PC-3 (cell line): ENCODE results near the gene FHL3. TPM values are rescaled to one million over a fixed set of nuclear protein-coding genes. Genes with fewer than 3 reads are reported as not detected.

ENCODE experiments used
- ATAC-seq: fragments of 200-7000 bp; cut with Tn5 transposase; 2 replicates; pipeline ENCODE4 v1.9.1; 2020; ENCODE audit warnings: mild to moderate bottlenecking, moderate library complexity
- BruUV-seq: library from RNA; stranded (reverse); fragments of 400-500 nt; replicated peaks from 2 replicates; lab custom pipeline; 2021; lab: Mats Ljungman, UMichigan
- CTCF ChIA-PET: fragments of 300-600 bp; sonication (Branson Sonifier 250); formaldehyde crosslinking; loops from one replicate; lab custom pipeline; 2022; ENCODE audit warnings: antibody characterized with exemption; lab: Charles Lee
- POLR2A ChIA-PET: fragments of 300-600 bp; sonication (Branson Sonifier 250); formaldehyde crosslinking; loops from one replicate; lab custom pipeline; 2022; ENCODE audit warnings: antibody characterized with exemption; ENCODE audit not compliant: unreplicated experiment; lab: Charles Lee
- DNase-seq: peaks from one replicate; pipeline ENCODE4 v3.0.0-alpha.2; 2015
- H2AFZ ChIP-seq: fragments of 300-600 bp; sonication (generic); 2 replicates; pipeline ENCODE4 v1.6.0; 2016; ENCODE audit warnings: antibody characterized with exemption, low read length
- H3F3A ChIP-seq: fragments of 300-600 bp; sonication (generic); one replicate; pipeline ENCODE4 v1.6.0; 2017; ENCODE audit warnings: antibody characterized with exemption, low read length, control low read depth, mild to moderate bottlenecking; ENCODE audit not compliant: unreplicated experiment
- H3K27ac ChIP-seq: fragments of 300-600 bp; sonication (generic); 2 replicates; pipeline ENCODE4 v1.5.1; 2016; ENCODE audit warnings: mild to moderate bottlenecking, low read length
- H3K27me3 ChIP-seq: fragments of 300-600 bp; sonication (generic); 2 replicates; pipeline ENCODE4 v1.6.1; 2016; ENCODE audit warnings: low read length, mixed read lengths
- H3K36me3 ChIP-seq: fragments of 300-600 bp; sonication (generic); 2 replicates; pipeline ENCODE4 v1.6.1; 2016; ENCODE audit warnings: low read depth, mixed run types, low read length, mixed read lengths
- H3K4me1 ChIP-seq: fragments of 300-600 bp; sonication (generic); 2 replicates; pipeline ENCODE4 v1.5.1; 2016; ENCODE audit warnings: low read length; ENCODE audit not compliant: insufficient read depth
- H3K4me2 ChIP-seq: fragments of 300-600 bp; sonication (generic); 2 replicates; pipeline ENCODE4 v1.6.0; 2016; ENCODE audit warnings: low read length
- H3K4me3 ChIP-seq: fragments of 300-600 bp; sonication (generic); 2 replicates; pipeline ENCODE4 v1.5.1; 2016; ENCODE audit warnings: mild to moderate bottlenecking, low read length, mixed read lengths
- H3K79me2 ChIP-seq: fragments of 300-600 bp; sonication (generic); 2 replicates; pipeline ENCODE4 v1.6.1; 2017; ENCODE audit warnings: low read length, mixed read lengths
- H3K9ac ChIP-seq: fragments of 300-600 bp; sonication (generic); 2 replicates; pipeline ENCODE4 v1.6.0; 2016; ENCODE audit warnings: mild to moderate bottlenecking, low read length
- H3K9me2 ChIP-seq: fragments of 300-600 bp; sonication (generic); replicated peaks from 2 replicates; pipeline ENCODE4 v1.6.1; 2016; ENCODE audit warnings: mixed run types, low read length, mixed read lengths
- H3K9me3 ChIP-seq: fragments of 300-600 bp; sonication (generic); 2 replicates; pipeline ENCODE4 v1.6.1; 2016; ENCODE audit warnings: low read length, mixed read lengths
- H4K20me1 ChIP-seq: fragments of 300-600 bp; sonication (generic); 2 replicates; pipeline ENCODE4 v1.6.1; 2016; ENCODE audit warnings: low read length, mixed read lengths
- CTCF ChIP-seq: fragments of 300-600 bp; sonication (generic); conservative IDR thresholded peaks from 2 replicates; pipeline ENCODE4 v1.5.1; 2017; ENCODE audit warnings: antibody characterized with exemption, low read depth, mild to moderate bottlenecking, low read length
- EZH2 ChIP-seq: fragments of 300-600 bp; sonication (generic); IDR thresholded peaks from one replicate; pipeline ENCODE4 v1.6.1; 2017; ENCODE audit warnings: antibody characterized with exemption, mild to moderate bottlenecking, low read length; ENCODE audit not compliant: unreplicated experiment
- EZH2phosphoT487 ChIP-seq: fragments of 300-600 bp; sonication (generic); IDR thresholded peaks from 2 replicates; pipeline ENCODE4 v1.6.1; 2018; ENCODE audit warnings: mild to moderate bottlenecking, antibody characterized with exemption, low read length, borderline replicate concordance
- intact Hi-C: fragments of 100-400 bp; cut with micrococcal nuclease; formaldehyde crosslinking; loops from 2 replicates; pipeline ENCODE4 v1.9.0; 2023
- total RNA-seq: library from RNA; depleted of rRNA; stranded (reverse); fragments of >200 nt; gene quantifications from 2 replicates; pipeline ENCODE4 v1.2.3, GENCODE V29; 2014

FHL3 gene
- total RNA-seq, 1 experiment from 2014 or later, result 6.3 TPM

DNA sequence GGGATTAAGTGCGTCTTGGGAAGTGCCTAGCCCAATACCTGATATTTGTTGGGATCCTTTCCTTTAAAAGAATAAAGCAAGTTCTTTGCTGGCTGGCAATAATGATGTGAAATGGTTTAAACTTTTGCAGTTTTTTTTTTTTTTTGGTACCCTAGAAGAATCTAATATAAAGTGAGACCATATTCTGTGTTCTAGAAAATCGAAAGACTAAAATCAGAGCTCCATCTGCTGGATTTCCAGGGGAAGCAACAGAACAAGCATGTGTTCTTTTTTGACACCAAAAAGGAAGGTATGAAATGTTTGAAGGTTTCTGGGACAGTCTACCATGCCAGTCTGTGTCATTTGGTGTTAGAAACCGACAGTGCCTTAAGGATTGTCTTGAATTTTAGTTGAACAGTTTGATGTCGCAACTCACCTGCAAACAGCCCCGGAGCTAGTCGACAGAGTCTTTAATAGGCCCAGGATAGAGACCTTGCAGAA, 13.6 kb upstream of the FHL3 start:
- H3K27me3 ChIP-seq, result no peaks in the 10 kb centered on the region
- peak; percentile 42 for DNase-seq
- no peak overlapping the region for H3K27ac ChIP-seq
- CTCF ChIA-PET, result interaction anchor here (0.6 to 0.8 kb wide), 5 partner anchors 8 to 143 kb away, joined by 3 to 12 read pairs (median 5); partner anchors contain the start of gene SF3A3
- H3K9ac ChIP-seq, result no peak overlapping the region
- H3K79me2 ChIP-seq, result peaks cover 34% of the 10 kb centered on the region
- 0 out of 2 replicates have a peak, but pooled peaks cover 3% of the 10 kb centered on the region for H4K20me1 ChIP-seq
- TF ChIP-seq CTCF (peak; percentile 74), EZH2phosphoT487 (no peak)
- H3K4me3 ChIP-seq, result no peak overlapping the region
- no peaks in the 10 kb centered on the region for H3K9me3 ChIP-seq
- H3F3A ChIP-seq, result no peaks in the 10 kb centered on the region
- POLR2A ChIA-PET, result interaction anchor here (0.6 kb wide), 1 partner anchor 174 kb away, joined by 3 read pairs; no protein-coding TSS in a partner anchor
- H3K4me1 ChIP-seq, result peaks cover 3% of the 10 kb centered on the region
- no peaks in the 10 kb centered on the region for H3K9me2 ChIP-seq
- intact Hi-C loops, result no loop called here
- peak; percentile 37; the same call in 1 of the 2 replicates for ATAC-seq
- H3K4me2 ChIP-seq, result no peak overlapping the region
- no TSS peak for BruUV-seq
- H2AFZ ChIP-seq, result no peak overlapping the region
- H3K36me3 ChIP-seq, result peaks cover 69% of the 10 kb centered on the region

GRCh38 chr1:38015978-38016725, 10.8 kb upstream of the FHL3 start:
- Histone ChIP-seq H3K9me3 (no peaks in the 10 kb centered on the region), H3F3A (no peaks in the 10 kb centered on the region), H3K4me3 (no peak overlapping the region), H3K9me2 (no peaks in the 10 kb centered on the region), H3K4me1 (peaks cover 6% of the 10 kb centered on the region), H2AFZ (no peak overlapping the region), H3K27me3 (no peaks in the 10 kb centered on the region), H3K36me3 (peaks cover 52% of the 10 kb centered on the region), H3K9ac (no peak overlapping the region), H3K4me2 (no peak overlapping the region), H3K79me2 (peaks cover 48% of the 10 kb centered on the region), H4K20me1 (0 out of 2 replicates have a peak, but pooled peaks cover 4% of the 10 kb centered on the region), H3K27ac (0 out of 2 replicates have a peak overlapping the region, but pooled peaks have one; percentile 4)
- ATAC-seq (no peak), DNase-seq (no peak)
- intact Hi-C loops, result no loop called here
- ChIA-PET POLR2A (no interaction called here), CTCF (interaction anchor here (0.6 kb wide), 1 partner anchor 22 kb away, joined by 4 read pairs; no protein-coding TSS in a partner anchor)
- no TSS peak for BruUV-seq
- TF ChIP-seq CTCF (no peak), EZH2 (no peak), EZH2phosphoT487 (no peak)
